Esophagus muscularis mucosa (tissue), 4 donors: ENCODE results near the gene AATK. TPM values are rescaled to one million over a fixed set of nuclear protein-coding genes. Genes with fewer than 3 reads are reported as not detected.

Experiments used
- DNase-seq: peaks from one replicate; pipeline ENCODE4 v3.0.0-alpha.2; 2017; ENCODE audit errors: extremely low spot score
- H3K27ac ChIP-seq, 4 donors: fragments of 200-600 bp; sonication (generic); replicated peaks in 1 of 4; 1 replicate in 3 of 4; 2 replicates in 1 of 4; pipeline ENCODE4 v1.5.1; 2016 to 2019; ENCODE audit warnings: mild to moderate bottlenecking in 1 of 4
- H3K27me3 ChIP-seq, 4 donors: fragments of 200-600 bp; sonication (generic); one replicate each; pipeline versions ENCODE4 v1.5.1 to v1.6.0; 2016 to 2019
- H3K36me3 ChIP-seq, 4 donors: fragments of 200-600 bp; sonication (generic); one replicate each; pipeline ENCODE4 v1.5.1; 2016 to 2019
- H3K4me1 ChIP-seq, 4 donors: fragments of 200-600 bp; sonication (generic); one replicate each; pipeline ENCODE4 v1.5.1; 2016 to 2019
- H3K4me3 ChIP-seq, 4 donors: fragments of 200-600 bp; sonication (generic); 1 replicate in 2 of 4; 2 replicates in 2 of 4; pipeline ENCODE4 v1.5.1; 2016 to 2019; ENCODE audit warnings: mild to moderate bottlenecking in 4 of 4, moderate library complexity in 1 of 4
- H3K9me3 ChIP-seq, 4 donors: fragments of 200-600 bp; sonication (generic); 1 replicate in 3 of 4; 2 replicates in 1 of 4; pipeline ENCODE4 v1.5.1; 2016 to 2019
- EP300 ChIP-seq: sonication (generic); formaldehyde crosslinking; IDR thresholded peaks from one replicate; pipeline ENCODE4 v1.6.1; 2017; ENCODE audit warnings: antibody characterized with exemption
- POLR2A ChIP-seq: fragments of 450-650 bp; IDR thresholded peaks from one replicate; pipeline ENCODE4 v1.6.1; 2017; ENCODE audit warnings: antibody characterized with exemption, moderate library complexity, mild to moderate bottlenecking, low read depth
- POLR2AphosphoS5 ChIP-seq, 2 donors: sonication (generic); formaldehyde crosslinking; IDR thresholded peaks; one replicate each; pipeline ENCODE4 v1.6.1; 2017; ENCODE audit warnings: antibody characterized with exemption in 2 of 2
- WGBS: methylation state at CpG from one replicate; pipeline ENCODE4 v1.1.5; 2018; 5-methylcytosine and 5-hydroxymethylcytosine counted together
- intact Hi-C: fragments of 100-400 bp; cut with DNase I; formaldehyde crosslinking; loops from one replicate; pipeline ENCODE4 v1.15.1; 2023
- total RNA-seq, 4 donors: library from RNA; depleted of rRNA; stranded (reverse); fragments of >200 nt; gene quantifications; one replicate each; pipeline versions ENCODE4 v1.1.0 to v1.2.1, GENCODE V29; 2016
- TF ChIP-seq, protein P1 (sequence below), 3 experiments: fragments of 200-600 bp in 2 of 3; fragments of 450-650 bp in 1 of 3; sonication (generic) in 2 of 3; IDR thresholded peaks; one replicate each; pipeline ENCODE4 v1.5.1; 2017 to 2019; ENCODE audit warnings: antibody characterized with exemption in 3 of 3, mild to moderate bottlenecking in 2 of 3, moderate library complexity in 1 of 3

The AATK gene
- total RNA-seq, 4 donors from 2014 or later: 13.7 to 24.6 (median 16.0) TPM

DNA sequence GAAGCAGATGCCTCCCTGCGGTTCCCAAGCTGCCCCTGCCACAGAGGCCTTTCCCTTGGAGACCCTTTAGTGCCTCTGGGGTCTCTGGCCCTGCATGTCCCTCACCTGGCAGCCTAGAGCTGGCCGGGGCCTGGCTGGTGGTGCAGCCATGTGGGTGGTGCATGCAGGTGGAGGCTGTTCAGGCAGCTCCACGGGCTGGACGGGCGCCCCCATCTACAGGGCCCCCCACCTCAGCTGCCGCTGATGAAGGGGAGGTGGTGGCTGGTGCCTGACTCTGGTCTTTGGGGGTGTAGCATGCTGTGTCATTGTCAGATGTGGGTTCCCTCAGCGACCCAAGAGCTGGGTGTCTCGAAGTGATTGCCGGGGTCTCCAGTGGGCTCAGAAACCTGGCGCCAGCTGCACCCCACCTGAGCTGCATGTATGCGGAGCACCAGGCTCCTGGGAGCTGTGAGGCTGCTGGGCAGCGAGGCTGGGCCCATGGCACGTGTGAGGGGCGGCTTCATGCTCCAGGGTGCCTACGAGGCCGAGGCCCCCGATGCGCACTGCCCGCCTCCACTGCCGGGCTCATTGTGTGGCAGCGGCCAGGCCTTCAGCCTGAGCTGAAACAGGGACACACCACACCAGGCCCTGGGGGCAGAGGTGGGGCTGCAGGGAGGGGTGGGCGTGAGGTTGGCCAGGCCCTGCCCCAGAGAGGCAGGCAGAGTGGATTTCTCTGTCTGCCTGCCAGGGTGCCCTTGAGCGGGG, 74.1 kb downstream of the AATK start:
- TF ChIP-seq POLR2AphosphoS5 (IDR thresholded peaks at IDR 0.05) (no peak), POLR2A (no peak), EP300 (no peak)
- TF ChIP-seq, protein P1, sequence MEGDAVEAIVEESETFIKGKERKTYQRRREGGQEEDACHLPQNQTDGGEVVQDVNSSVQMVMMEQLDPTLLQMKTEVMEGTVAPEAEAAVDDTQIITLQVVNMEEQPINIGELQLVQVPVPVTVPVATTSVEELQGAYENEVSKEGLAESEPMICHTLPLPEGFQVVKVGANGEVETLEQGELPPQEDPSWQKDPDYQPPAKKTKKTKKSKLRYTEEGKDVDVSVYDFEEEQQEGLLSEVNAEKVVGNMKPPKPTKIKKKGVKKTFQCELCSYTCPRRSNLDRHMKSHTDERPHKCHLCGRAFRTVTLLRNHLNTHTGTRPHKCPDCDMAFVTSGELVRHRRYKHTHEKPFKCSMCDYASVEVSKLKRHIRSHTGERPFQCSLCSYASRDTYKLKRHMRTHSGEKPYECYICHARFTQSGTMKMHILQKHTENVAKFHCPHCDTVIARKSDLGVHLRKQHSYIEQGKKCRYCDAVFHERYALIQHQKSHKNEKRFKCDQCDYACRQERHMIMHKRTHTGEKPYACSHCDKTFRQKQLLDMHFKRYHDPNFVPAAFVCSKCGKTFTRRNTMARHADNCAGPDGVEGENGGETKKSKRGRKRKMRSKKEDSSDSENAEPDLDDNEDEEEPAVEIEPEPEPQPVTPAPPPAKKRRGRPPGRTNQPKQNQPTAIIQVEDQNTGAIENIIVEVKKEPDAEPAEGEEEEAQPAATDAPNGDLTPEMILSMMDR (IDR thresholded peaks at IDR 0.05): no peak
- Histone ChIP-seq H3K9me3 (no peaks in the 10 kb centered on the region), H3K4me3 (no peak overlapping the region), H3K36me3 (peaks cover 5 to 41% (median 30%) of the 10 kb centered on the region in 4 donors), H3K4me1 (peaks cover 27 to 64% (median 52%) of the 10 kb centered on the region in 4 donors), H3K27me3 (no peaks in the 10 kb centered on the region), H3K27ac (no peak overlapping the region)
- no peak for DNase-seq
- intact Hi-C loops: no loop called here
- whole genome bisulfite sequencing: 85% methylated on average over 9 of the region's 23 CpGs

DNA sequence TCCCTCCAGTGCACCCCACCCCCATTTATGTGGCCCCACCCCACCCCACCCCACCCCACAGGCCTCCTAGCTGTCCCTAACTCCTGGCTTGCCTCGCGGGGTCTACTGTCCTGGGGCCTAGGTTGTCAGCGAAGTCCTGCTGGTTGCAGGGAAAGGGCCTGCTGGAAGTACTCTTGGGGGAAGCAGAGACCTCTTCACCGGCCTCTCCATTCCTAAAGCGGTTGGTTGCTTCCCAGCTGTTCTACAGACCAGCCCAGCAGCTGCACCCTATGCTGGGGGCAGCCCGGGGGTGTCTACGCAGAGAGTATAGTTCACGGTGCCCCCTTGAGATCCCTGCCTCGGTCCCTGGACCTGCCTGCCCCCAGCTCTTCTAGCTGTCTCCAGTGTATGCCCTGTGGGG, 74.9 kb downstream of the AATK start:
- no peak for TF ChIP-seq POLR2AphosphoS5 (IDR thresholded peaks at IDR 0.05)
- no peak for TF ChIP-seq EP300
- TF ChIP-seq, protein P1 (IDR thresholded peaks at IDR 0.05): no peak
- no peak for TF ChIP-seq POLR2A
- Histone ChIP-seq H3K4me3 (no peak overlapping the region), H3K36me3 (peaks cover 13 to 49% (median 38%) of the 10 kb centered on the region in 4 donors), H3K9me3 (no peaks in the 10 kb centered on the region), H3K27me3 (no peaks in the 10 kb centered on the region), H3K27ac (no peak overlapping the region), H3K4me1 (peaks cover 20 to 56% (median 45%) of the 10 kb centered on the region in 4 donors)
- intact Hi-C loops: no loop called here
- no peak for DNase-seq
- WGBS: 94% methylated on average over 9 of the region's 9 CpGs

DNA sequence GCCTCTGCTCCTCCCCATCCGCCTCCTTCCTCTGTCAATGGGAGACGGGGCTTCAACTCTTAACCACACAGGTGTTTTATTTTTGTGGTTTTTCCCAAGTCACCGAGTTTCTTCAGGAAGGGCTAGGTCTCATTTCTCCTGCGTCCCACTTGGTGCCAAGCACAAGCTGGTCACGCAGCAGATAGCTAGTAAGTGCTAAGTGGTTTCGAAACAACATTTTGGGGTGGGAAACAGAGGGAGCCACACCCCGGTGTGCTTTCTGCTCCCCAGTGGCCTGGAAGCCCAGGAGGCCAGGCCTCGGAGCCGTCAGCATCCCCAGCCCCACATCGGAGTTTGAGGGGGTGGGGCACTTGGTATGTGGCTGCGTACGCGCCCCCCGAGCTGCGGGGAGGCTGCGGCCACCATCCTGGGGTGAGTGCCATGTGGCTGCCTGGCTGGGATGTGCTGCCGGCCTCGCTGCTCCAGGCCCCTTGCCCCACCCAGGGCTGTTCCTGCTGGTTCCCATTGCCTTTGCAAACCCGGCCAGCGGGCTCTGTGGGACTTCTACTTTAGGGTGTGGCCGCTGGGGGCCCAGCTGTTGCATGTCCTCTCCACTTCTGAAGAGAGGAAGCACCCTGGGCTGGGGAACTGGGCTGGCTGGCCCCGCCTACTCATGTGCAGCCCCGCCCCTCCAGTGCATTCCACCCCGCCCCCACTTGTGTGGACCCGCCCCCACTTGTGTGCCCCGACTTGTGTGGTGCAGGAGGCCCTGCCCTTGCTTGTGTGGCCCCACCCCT, 75.5 kb downstream of the AATK start:
- TF ChIP-seq POLR2A (no peak), EP300 (no peak), POLR2AphosphoS5 (IDR thresholded peaks at IDR 0.05) (no peak)
- TF ChIP-seq, protein P1 (IDR thresholded peaks at IDR 0.05): no peak
- Histone ChIP-seq H3K36me3 (peaks cover 13 to 55% (median 43%) of the 10 kb centered on the region in 4 donors), H3K27ac (peak overlapping the region in 3 of 4 donors; percentile 45 to 62 (median 61)), H3K9me3 (no peaks in the 10 kb centered on the region), H3K4me3 (no peak overlapping the region), H3K4me1 (peaks cover 19 to 53% (median 45%) of the 10 kb centered on the region in 4 donors), H3K27me3 (no peaks in the 10 kb centered on the region)
- peak; percentile 92 for DNase-seq
- intact Hi-C loops: no loop called here
- 87% methylated on average over 6 of the region's 26 CpGs for WGBS

- intact Hi-C loops: no loop called here
- H3K27ac ChIP-seq: no peak overlapping the region
- H3K27me3 ChIP-seq: no peaks in the 10 kb centered on the region
- H3K36me3 ChIP-seq: peaks cover 17 to 63% (median 47%) of the 10 kb centered on the region in 4 donors
- no peak overlapping the region for H3K4me3 ChIP-seq
- H3K9me3 ChIP-seq: no peaks in the 10 kb centered on the region
- no peak for TF ChIP-seq POLR2AphosphoS5 (IDR thresholded peaks at IDR 0.05)
- TF ChIP-seq EP300: no peak
- no peak for TF ChIP-seq POLR2A
- TF ChIP-seq, protein P1 (IDR thresholded peaks at IDR 0.05): no peak
- peaks cover 29 to 62% (median 61%) of the 10 kb centered on the region in 4 donors for H3K4me1 ChIP-seq
- WGBS: 91% methylated on average over 32 of the region's 32 CpGs
- no peak for DNase-seq
These were observed 79.1 kb downstream of the AATK start for GRCh38 chr17:81086789-81087551.
